WTC11 (cell line): ENCODE results near the gene KLF13.

ENCODE experiments used
- ZNF232 ChIP-seq: sonication (generic); formaldehyde crosslinking; IDR thresholded peaks from 2 replicates; pipeline ENCODE4 v1.8.0; 2022; ENCODE audit warnings: mild to moderate bottlenecking, missing genetic modification reagents
- TF ChIP-seq, protein P1 (sequence below): sonication (generic); formaldehyde crosslinking; IDR thresholded peaks from 2 replicates; pipeline ENCODE4 v1.8.1; 2023; ENCODE audit warnings: mild to moderate bottlenecking, missing genetic modification reagents, moderate library complexity
- TF ChIP-seq, protein P2 (sequence below): fragments of 200-600 bp; IDR thresholded peaks from 2 replicates; pipeline ENCODE4 v1.8.0; 2022; ENCODE audit warnings: antibody characterized with exemption

DNA sequence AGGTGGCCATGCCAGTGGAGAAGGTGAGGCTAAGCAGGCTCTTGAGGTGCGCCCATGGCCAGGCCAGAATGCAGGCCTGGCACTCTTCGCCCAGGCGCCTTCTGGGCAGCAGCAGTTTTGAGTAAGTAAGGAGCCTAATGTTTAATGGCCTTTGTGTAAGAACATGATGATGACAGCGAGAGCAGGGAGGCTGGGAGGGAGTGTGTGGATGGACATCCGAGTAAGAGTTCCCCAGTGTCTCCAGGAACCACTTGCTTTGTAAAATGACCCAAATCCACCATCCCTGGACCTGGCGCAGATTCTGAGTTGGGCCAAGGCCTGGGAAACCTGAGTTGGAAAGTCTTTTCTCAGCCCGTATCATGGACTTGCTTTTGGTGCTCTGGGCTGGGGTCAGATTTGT lies 24.1 kb downstream of the KLF13 start:
- TF ChIP-seq, protein P1, sequence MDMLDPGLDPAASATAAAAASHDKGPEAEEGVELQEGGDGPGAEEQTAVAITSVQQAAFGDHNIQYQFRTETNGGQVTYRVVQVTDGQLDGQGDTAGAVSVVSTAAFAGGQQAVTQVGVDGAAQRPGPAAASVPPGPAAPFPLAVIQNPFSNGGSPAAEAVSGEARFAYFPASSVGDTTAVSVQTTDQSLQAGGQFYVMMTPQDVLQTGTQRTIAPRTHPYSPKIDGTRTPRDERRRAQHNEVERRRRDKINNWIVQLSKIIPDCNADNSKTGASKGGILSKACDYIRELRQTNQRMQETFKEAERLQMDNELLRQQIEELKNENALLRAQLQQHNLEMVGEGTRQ (CRISPR knock-in tag) = no peak
- TF ChIP-seq, protein P2, sequence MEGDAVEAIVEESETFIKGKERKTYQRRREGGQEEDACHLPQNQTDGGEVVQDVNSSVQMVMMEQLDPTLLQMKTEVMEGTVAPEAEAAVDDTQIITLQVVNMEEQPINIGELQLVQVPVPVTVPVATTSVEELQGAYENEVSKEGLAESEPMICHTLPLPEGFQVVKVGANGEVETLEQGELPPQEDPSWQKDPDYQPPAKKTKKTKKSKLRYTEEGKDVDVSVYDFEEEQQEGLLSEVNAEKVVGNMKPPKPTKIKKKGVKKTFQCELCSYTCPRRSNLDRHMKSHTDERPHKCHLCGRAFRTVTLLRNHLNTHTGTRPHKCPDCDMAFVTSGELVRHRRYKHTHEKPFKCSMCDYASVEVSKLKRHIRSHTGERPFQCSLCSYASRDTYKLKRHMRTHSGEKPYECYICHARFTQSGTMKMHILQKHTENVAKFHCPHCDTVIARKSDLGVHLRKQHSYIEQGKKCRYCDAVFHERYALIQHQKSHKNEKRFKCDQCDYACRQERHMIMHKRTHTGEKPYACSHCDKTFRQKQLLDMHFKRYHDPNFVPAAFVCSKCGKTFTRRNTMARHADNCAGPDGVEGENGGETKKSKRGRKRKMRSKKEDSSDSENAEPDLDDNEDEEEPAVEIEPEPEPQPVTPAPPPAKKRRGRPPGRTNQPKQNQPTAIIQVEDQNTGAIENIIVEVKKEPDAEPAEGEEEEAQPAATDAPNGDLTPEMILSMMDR = no peak
- TF ChIP-seq ZNF232 (CRISPR knock-in tag) = no peak
